Measurements from ENCODE around the gene SPATA46.

- TF ChIP-seq YY1 (IDR thresholded peaks at IDR 0.05; ENCODE audit: low read depth) (no peak), CTCF (IDR thresholded peaks at IDR 0.05) (no peak), GABPA (IDR thresholded peaks at IDR 0.05; ENCODE audit: low read depth) (no peak), SMC3 (IDR thresholded peaks at IDR 0.05; ENCODE audit: low read depth, low read length) (no peak), ZBTB33 (IDR thresholded peaks at IDR 0.05; ENCODE audit: borderline replicate concordance, low read depth) (no peak), RXRA (IDR thresholded peaks at IDR 0.05; ENCODE audit: borderline replicate concordance, low read depth) (no peak), POLR2AphosphoS5 (IDR thresholded peaks at IDR 0.05; ENCODE audit: low read depth, low read length) (no peak), RAD21 (IDR thresholded peaks at IDR 0.05; ENCODE audit: low read length) (no peak)
Measured at GRCh38 chr1:162336621-162337285, 39.9 kb downstream of the SPATA46 start.
